ENCODE data around the gene ANKRD7.

The ANKRD7 gene

GRCh38 chr7:118245267-118246040 is 20.9 kb downstream of the ANKRD7 start:
- Histone ChIP-seq H3K9me3 (ENCODE audit: severe bottlenecking) (no peaks in the 10 kb centered on the region), H3K36me3 (ENCODE audit: low read depth) (no peaks in the 10 kb centered on the region), H3K4me1 (ENCODE audit: insufficient read depth, poor library complexity, severe bottlenecking) (no peaks in the 10 kb centered on the region), H3K27ac (ENCODE audit: poor library complexity, severe bottlenecking) (no peak overlapping the region), H3K27me3 (ENCODE audit: insufficient read depth, poor library complexity, severe bottlenecking) (no peaks in the 10 kb centered on the region), H3K4me3 (ENCODE audit: severe bottlenecking) (no peak overlapping the region)
- DNase-seq (ENCODE audit: low spot score): no peak
- no peak for TF ChIP-seq CTCF (IDR thresholded peaks at IDR 0.05; ENCODE audit: poor library complexity, severe bottlenecking)
- ATAC-seq (ENCODE audit: low read depth): no peak

- no peaks in the 10 kb centered on the region for H3K36me3 ChIP-seq (ENCODE audit: low read depth)
- peak; percentile 55 for TF ChIP-seq CTCF (IDR thresholded peaks at IDR 0.05; ENCODE audit: poor library complexity, severe bottlenecking)
- H3K27ac ChIP-seq (ENCODE audit: poor library complexity, severe bottlenecking): no peak overlapping the region
- no peak overlapping the region for H3K4me3 ChIP-seq (ENCODE audit: severe bottlenecking)
- no peak for ATAC-seq (ENCODE audit: low read depth)
- H3K4me1 ChIP-seq (ENCODE audit: insufficient read depth, poor library complexity, severe bottlenecking): no peaks in the 10 kb centered on the region
- no peaks in the 10 kb centered on the region for H3K27me3 ChIP-seq (ENCODE audit: insufficient read depth, poor library complexity, severe bottlenecking)
- DNase-seq (ENCODE audit: low spot score): no peak
- no peaks in the 10 kb centered on the region for H3K9me3 ChIP-seq (ENCODE audit: severe bottlenecking)
Measured at GRCh38 chr7:118250860-118251494, 26.5 kb downstream of the ANKRD7 start.

GRCh38 chr7:118252087-118252486 is 27.6 kb downstream of the ANKRD7 start:
- no peak overlapping the region for H3K27ac ChIP-seq (ENCODE audit: poor library complexity, severe bottlenecking)
- no peak overlapping the region for H3K4me3 ChIP-seq (ENCODE audit: severe bottlenecking)
- TF ChIP-seq CTCF (IDR thresholded peaks at IDR 0.05; ENCODE audit: poor library complexity, severe bottlenecking): no peak
- DNase-seq (ENCODE audit: low spot score) (no peak), ATAC-seq (ENCODE audit: low read depth) (no peak)
- H3K36me3 ChIP-seq (ENCODE audit: low read depth): no peaks in the 10 kb centered on the region
- no peaks in the 10 kb centered on the region for H3K4me1 ChIP-seq (ENCODE audit: insufficient read depth, poor library complexity, severe bottlenecking)
- H3K9me3 ChIP-seq (ENCODE audit: severe bottlenecking): no peaks in the 10 kb centered on the region
- H3K27me3 ChIP-seq (ENCODE audit: insufficient read depth, poor library complexity, severe bottlenecking): no peaks in the 10 kb centered on the region

- Histone ChIP-seq H3K9me3 (ENCODE audit: severe bottlenecking) (no peaks in the 10 kb centered on the region), H3K4me1 (ENCODE audit: insufficient read depth, poor library complexity, severe bottlenecking) (no peaks in the 10 kb centered on the region), H3K36me3 (ENCODE audit: low read depth) (no peaks in the 10 kb centered on the region), H3K4me3 (ENCODE audit: severe bottlenecking) (no peak overlapping the region), H3K27me3 (ENCODE audit: insufficient read depth, poor library complexity, severe bottlenecking) (no peaks in the 10 kb centered on the region), H3K27ac (ENCODE audit: poor library complexity, severe bottlenecking) (no peak overlapping the region)
- peak; percentile 70 for TF ChIP-seq CTCF (IDR thresholded peaks at IDR 0.05; ENCODE audit: poor library complexity, severe bottlenecking)
- DNase-seq (ENCODE audit: low spot score) (no peak), ATAC-seq (ENCODE audit: low read depth) (no peak)
Measured at GRCh38 chr7:118259115-118259514, 34.6 kb downstream of the ANKRD7 start.

GRCh38 chr7:118264836-118265235 is 40.3 kb downstream of the ANKRD7 start:
- H3K4me1 ChIP-seq (ENCODE audit: insufficient read depth, poor library complexity, severe bottlenecking): no peaks in the 10 kb centered on the region
- no peak overlapping the region for H3K27ac ChIP-seq (ENCODE audit: poor library complexity, severe bottlenecking)
- no peaks in the 10 kb centered on the region for H3K27me3 ChIP-seq (ENCODE audit: insufficient read depth, poor library complexity, severe bottlenecking)
- ATAC-seq (ENCODE audit: low read depth) (no peak), DNase-seq (ENCODE audit: low spot score) (no peak)
- no peaks in the 10 kb centered on the region for H3K36me3 ChIP-seq (ENCODE audit: low read depth)
- no peaks in the 10 kb centered on the region for H3K9me3 ChIP-seq (ENCODE audit: severe bottlenecking)
- TF ChIP-seq CTCF (IDR thresholded peaks at IDR 0.05; ENCODE audit: poor library complexity, severe bottlenecking): no peak
- H3K4me3 ChIP-seq (ENCODE audit: severe bottlenecking): no peak overlapping the region
